GM12872 (cell line): ENCODE measurements around the gene ENTHD1.

Source experiments
- CTCF ChIP-seq: IDR thresholded peaks from 3 replicates; pipeline ENCODE4 v1.5.1; 2011; ENCODE audit warnings: low read depth, mild to moderate bottlenecking, low read length, moderate library complexity; ENCODE audit not compliant: insufficient read depth

The ENTHD1 gene

GRCh38 chr22:39923696-39924095, 30.1 kb upstream of the ENTHD1 start:
- TF ChIP-seq CTCF: no peak

GRCh38 chr22:39920134-39920743, 26.7 kb upstream of the ENTHD1 start:
- TF ChIP-seq CTCF: no peak

- TF ChIP-seq CTCF: no peak
Observed at GRCh38 chr22:39917776-39918495, 24.4 kb upstream of the ENTHD1 start.

- TF ChIP-seq CTCF: no peak
Observed at GRCh38 chr22:39917197-39917643, 23.7 kb upstream of the ENTHD1 start.

- no peak for TF ChIP-seq CTCF
Observed at GRCh38 chr22:39916496-39916895, 22.9 kb upstream of the ENTHD1 start.

- no peak for TF ChIP-seq CTCF
Observed at GRCh38 chr22:39915295-39915726, 21.8 kb upstream of the ENTHD1 start.

GRCh38 chr22:39914584-39914983, 21.0 kb upstream of the ENTHD1 start:
- no peak for TF ChIP-seq CTCF
